KMS-11 (cell line): ENCODE data around the gene TAF4.
"Not testable (repeated sequence)": the region's sequence is repeated elsewhere in the genome, so short reads cannot be mapped to it uniquely, and the experiment has no call there.

Experiments
- H2AFZ ChIP-seq: fragments of 200-600 bp; sonication (generic); 2 replicates; pipeline ENCODE4 v1.6.1; 2016; ENCODE audit warnings: antibody characterized with exemption, mixed run types, low read depth
- H3K27ac ChIP-seq: fragments of 200-600 bp; sonication (generic); 2 replicates; pipeline ENCODE4 v1.6.1; 2016; ENCODE audit warnings: mild to moderate bottlenecking, mixed run types
- H3K27me3 ChIP-seq: fragments of 200-600 bp; sonication (generic); 2 replicates; pipeline ENCODE4 v1.6.1; 2017; ENCODE audit warnings: mild to moderate bottlenecking, low read depth, mixed run types, moderate library complexity; ENCODE audit not compliant: insufficient read depth
- H3K36me3 ChIP-seq: fragments of 200-600 bp; sonication (generic); 2 replicates; pipeline ENCODE4 v1.6.1; 2017; ENCODE audit warnings: mild to moderate bottlenecking, mixed run types; ENCODE audit not compliant: insufficient read depth
- H3K4me1 ChIP-seq: fragments of 200-600 bp; sonication (generic); 2 replicates; pipeline ENCODE4 v1.6.1; 2016; ENCODE audit warnings: mild to moderate bottlenecking, low read depth, mixed run types; ENCODE audit not compliant: poor library complexity, severe bottlenecking
- H3K4me2 ChIP-seq: fragments of 200-600 bp; sonication (generic); 2 replicates; pipeline ENCODE4 v1.7.0; 2016; ENCODE audit warnings: mild to moderate bottlenecking, mixed run types
- H3K4me3 ChIP-seq: fragments of 200-600 bp; sonication (generic); IDR thresholded peaks from 2 replicates; pipeline ENCODE4 v1.6.1; 2017; ENCODE audit warnings: low read depth, low read length, mixed read lengths; ENCODE audit not compliant: insufficient read depth
- H3K79me2 ChIP-seq: fragments of 200-600 bp; sonication (generic); 2 replicates; pipeline ENCODE4 v1.6.1; 2016; ENCODE audit warnings: low read depth, mixed run types; ENCODE audit not compliant: insufficient read depth
- H3K9ac ChIP-seq: fragments of 200-600 bp; sonication (generic); 2 replicates; pipeline ENCODE4 v1.6.1; 2016; ENCODE audit warnings: mild to moderate bottlenecking, mixed run types
- H4K20me1 ChIP-seq: fragments of 200-600 bp; sonication (generic); 2 replicates; pipeline ENCODE4 v1.6.1; 2016; ENCODE audit warnings: mild to moderate bottlenecking, mixed run types; ENCODE audit not compliant: insufficient read depth
- CTCF ChIP-seq: fragments of 200-600 bp; sonication (generic); conservative IDR thresholded peaks from 2 replicates; pipeline ENCODE4 v1.6.1; 2017; ENCODE audit warnings: low read depth, mild to moderate bottlenecking, antibody characterized with exemption, low read length, moderate library complexity, mixed read lengths

Gene TAF4

GRCh38 chr20:62059401-62059800 lies 6.3 kb downstream of the TAF4 start:
- no peak for TF ChIP-seq CTCF
- Histone ChIP-seq H3K4me2 (no peak overlapping the region), H4K20me1 (peaks cover 15% of the 10 kb centered on the region), H3K27me3 (no peaks in the 10 kb centered on the region), H3K4me3 (no peak overlapping the region), H3K36me3 (no peaks in the 10 kb centered on the region), H3K4me1 (peaks cover 15% of the 10 kb centered on the region), H3K9ac (no peak overlapping the region), H3K27ac (no peak overlapping the region), H3K79me2 (peaks cover 87% of the 10 kb centered on the region), H2AFZ (no peak overlapping the region)

GRCh38 chr20:62058941-62059340 lies 6.7 kb downstream of the TAF4 start:
- Histone ChIP-seq H3K4me3 (no peak overlapping the region), H3K9ac (no peak overlapping the region), H3K4me2 (no peak overlapping the region), H4K20me1 (peaks cover 15% of the 10 kb centered on the region), H3K27ac (no peak overlapping the region), H2AFZ (no peak overlapping the region), H3K27me3 (no peaks in the 10 kb centered on the region), H3K79me2 (peaks cover 88% of the 10 kb centered on the region), H3K36me3 (no peaks in the 10 kb centered on the region), H3K4me1 (peaks cover 13% of the 10 kb centered on the region)
- TF ChIP-seq CTCF: no peak

- Histone ChIP-seq H3K4me3 (no peak overlapping the region), H3K27me3 (no peaks in the 10 kb centered on the region), H3K4me2 (no peak overlapping the region), H2AFZ (no peak overlapping the region), H3K36me3 (no peaks in the 10 kb centered on the region), H4K20me1 (peaks cover 8% of the 10 kb centered on the region; the same call in 1 of the 2 replicates), H3K27ac (no peak overlapping the region), H3K4me1 (no peaks in the 10 kb centered on the region), H3K9ac (no peak overlapping the region), H3K79me2 (peaks cover 81% of the 10 kb centered on the region)
- TF ChIP-seq CTCF: no peak
Measured at GRCh38 chr20:62056975-62057374, 8.7 kb downstream of the TAF4 start.

- Histone ChIP-seq H3K27me3 (no peaks in the 10 kb centered on the region), H3K4me3 (no peak overlapping the region), H3K79me2 (peaks cover 80% of the 10 kb centered on the region), H3K4me1 (no peaks in the 10 kb centered on the region), H3K4me2 (no peak overlapping the region), H2AFZ (no peak overlapping the region), H3K9ac (no peak overlapping the region), H4K20me1 (0 out of 2 replicates have a peak, but pooled peaks cover 8% of the 10 kb centered on the region), H3K27ac (no peak overlapping the region), H3K36me3 (no peaks in the 10 kb centered on the region)
- TF ChIP-seq CTCF: no peak
Measured at GRCh38 chr20:62056377-62056776, 9.3 kb downstream of the TAF4 start.

GRCh38 chr20:62055862-62056115 lies 9.9 kb downstream of the TAF4 start:
- H3K4me3 ChIP-seq, H4K20me1 ChIP-seq, H3K36me3 ChIP-seq, H3K9ac ChIP-seq, H3K4me1 ChIP-seq, H3K27me3 ChIP-seq, H3K4me2 ChIP-seq, H3K27ac ChIP-seq, H2AFZ ChIP-seq: not testable (repeated sequence)
- H3K79me2 ChIP-seq: peaks cover 80% of the 10 kb centered on the region
